Neural crest cell (in vitro differentiated cells): ENCODE measurements around the gene RDH13. TPM values are rescaled to one million over a fixed set of nuclear protein-coding genes. Genes with fewer than 3 reads are reported as not detected.
A peak's percentile ranks its signal among the peaks of the same experiment; 100 is the strongest.
"Not testable (repeated sequence)": the region's sequence is repeated elsewhere in the genome, so short reads cannot be mapped to it uniquely, and the experiment has no call there.

ENCODE experiments used
- DNase-seq: peaks from one replicate; pipeline ENCODE4 v3.0.0; 2021; ENCODE audit warnings: low read depth, mixed read lengths, low spot score
- H3K27ac Mint-ChIP-seq: one replicate; pipeline ENCODE4 v1.8.0; 2021; ENCODE audit warnings: mild to moderate bottlenecking, mixed read lengths; ENCODE audit not compliant: unreplicated experiment
- H3K27me3 Mint-ChIP-seq: 2 replicates; pipeline ENCODE4 v1.8.0; 2021; ENCODE audit warnings: low read depth, mild to moderate bottlenecking, mixed read lengths
- H3K36me3 Mint-ChIP-seq: 2 replicates; pipeline ENCODE4 v1.8.0; 2021; ENCODE audit warnings: low read depth, mild to moderate bottlenecking, mixed read lengths
- H3K4me1 Mint-ChIP-seq: 2 replicates; pipeline ENCODE4 v1.8.0; 2021; ENCODE audit warnings: mixed read lengths
- H3K4me3 Mint-ChIP-seq: one replicate; pipeline ENCODE4 v1.8.0; 2021; ENCODE audit warnings: mild to moderate bottlenecking, mixed read lengths
- H3K9me3 Mint-ChIP-seq: 2 replicates; pipeline ENCODE4 v1.8.0; 2021; ENCODE audit warnings: mixed read lengths
- long read RNA-seq: library from polyadenylated mRNA; unstranded; transcript quantifications from one replicate; pipeline ENCODE4 v2.0.0, GENCODE V29; 2020
- total RNA-seq: library from RNA; stranded (reverse); gene quantifications from 2 replicates; pipeline ENCODE4 v1.2.1, GENCODE V29; 2021
- TF ChIP-seq, protein P1 (sequence below): fragments of 200-600 bp; sonication (generic); conservative IDR thresholded peaks from 2 replicates; pipeline ENCODE4 v1.5.0; 2021; ENCODE audit warnings: antibody characterized with exemption, mild to moderate bottlenecking

The RDH13 gene, protein sequence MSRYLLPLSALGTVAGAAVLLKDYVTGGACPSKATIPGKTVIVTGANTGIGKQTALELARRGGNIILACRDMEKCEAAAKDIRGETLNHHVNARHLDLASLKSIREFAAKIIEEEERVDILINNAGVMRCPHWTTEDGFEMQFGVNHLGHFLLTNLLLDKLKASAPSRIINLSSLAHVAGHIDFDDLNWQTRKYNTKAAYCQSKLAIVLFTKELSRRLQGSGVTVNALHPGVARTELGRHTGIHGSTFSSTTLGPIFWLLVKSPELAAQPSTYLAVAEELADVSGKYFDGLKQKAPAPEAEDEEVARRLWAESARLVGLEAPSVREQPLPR
- 19.9 and 20.4 TPM in 2 replicates for total RNA-seq
- long read RNA-seq, transcript RDH13-223 (7 exons, 1,931 nt): major isoform, 7 of 9 reads
- long read RNA-seq, partial matches to known transcripts: 0 of 9 reads
- long read RNA-seq, other reads (novel, unspliced or antisense): 2 of 9 reads

DNA sequence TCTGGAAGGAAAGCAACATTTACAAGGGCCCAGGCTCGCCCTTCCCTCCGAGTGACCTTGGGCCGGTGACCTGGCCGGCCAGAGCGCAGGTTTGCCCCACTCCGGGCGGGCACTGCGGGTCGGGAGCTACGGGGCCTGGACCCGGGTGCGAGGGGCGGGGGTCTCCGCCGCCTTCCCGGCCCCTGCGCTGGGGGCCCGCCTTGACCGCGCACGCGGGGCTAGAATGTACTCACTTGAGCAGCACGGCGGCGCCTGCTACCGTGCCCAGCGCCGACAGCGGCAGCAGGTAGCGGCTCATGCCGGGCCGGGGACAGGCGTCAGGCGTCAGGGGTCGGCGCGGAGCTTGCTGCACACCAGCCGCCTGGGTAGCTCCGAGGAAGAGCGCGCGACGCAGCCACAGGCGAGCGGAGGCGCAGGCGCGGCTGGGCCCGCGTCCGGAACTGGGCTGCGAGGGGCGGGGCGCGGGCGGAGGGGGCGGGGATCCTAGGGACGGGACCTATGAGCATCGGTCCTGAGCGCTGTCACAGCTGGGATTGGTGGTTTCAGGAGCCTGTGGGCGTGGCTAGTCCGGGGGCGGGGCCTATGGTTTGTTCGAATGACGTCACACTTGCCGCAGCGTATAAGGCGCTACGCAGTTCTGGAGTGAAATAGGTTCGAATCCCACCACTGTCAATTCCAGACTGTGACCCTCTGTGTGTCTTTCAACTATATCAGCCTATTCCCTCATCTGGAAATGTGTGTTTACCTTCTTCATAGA is at the start of gene RDH13:
Gene RDH13 (minus strand): TSS at position 414 of the 757 bp plus-strand sequence. CDS start 116 bp downstream, at position 298.
- Mint-ChIP-seq H3K27me3 (peaks cover 47% of the 10 kb centered on the region), H3K27ac (no peak within 1 kb of the TSS), H3K9me3 (peaks cover 3% of the 10 kb centered on the region), H3K4me1 (peaks cover 9% of the 10 kb centered on the region), H3K36me3 (peaks cover 10% of the 10 kb centered on the region), H3K4me3 (peak within 1 kb of the TSS; percentile 86)
- DNase-seq: peak; percentile 99
- TF ChIP-seq, protein P1, sequence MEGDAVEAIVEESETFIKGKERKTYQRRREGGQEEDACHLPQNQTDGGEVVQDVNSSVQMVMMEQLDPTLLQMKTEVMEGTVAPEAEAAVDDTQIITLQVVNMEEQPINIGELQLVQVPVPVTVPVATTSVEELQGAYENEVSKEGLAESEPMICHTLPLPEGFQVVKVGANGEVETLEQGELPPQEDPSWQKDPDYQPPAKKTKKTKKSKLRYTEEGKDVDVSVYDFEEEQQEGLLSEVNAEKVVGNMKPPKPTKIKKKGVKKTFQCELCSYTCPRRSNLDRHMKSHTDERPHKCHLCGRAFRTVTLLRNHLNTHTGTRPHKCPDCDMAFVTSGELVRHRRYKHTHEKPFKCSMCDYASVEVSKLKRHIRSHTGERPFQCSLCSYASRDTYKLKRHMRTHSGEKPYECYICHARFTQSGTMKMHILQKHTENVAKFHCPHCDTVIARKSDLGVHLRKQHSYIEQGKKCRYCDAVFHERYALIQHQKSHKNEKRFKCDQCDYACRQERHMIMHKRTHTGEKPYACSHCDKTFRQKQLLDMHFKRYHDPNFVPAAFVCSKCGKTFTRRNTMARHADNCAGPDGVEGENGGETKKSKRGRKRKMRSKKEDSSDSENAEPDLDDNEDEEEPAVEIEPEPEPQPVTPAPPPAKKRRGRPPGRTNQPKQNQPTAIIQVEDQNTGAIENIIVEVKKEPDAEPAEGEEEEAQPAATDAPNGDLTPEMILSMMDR: no peak

DNA sequence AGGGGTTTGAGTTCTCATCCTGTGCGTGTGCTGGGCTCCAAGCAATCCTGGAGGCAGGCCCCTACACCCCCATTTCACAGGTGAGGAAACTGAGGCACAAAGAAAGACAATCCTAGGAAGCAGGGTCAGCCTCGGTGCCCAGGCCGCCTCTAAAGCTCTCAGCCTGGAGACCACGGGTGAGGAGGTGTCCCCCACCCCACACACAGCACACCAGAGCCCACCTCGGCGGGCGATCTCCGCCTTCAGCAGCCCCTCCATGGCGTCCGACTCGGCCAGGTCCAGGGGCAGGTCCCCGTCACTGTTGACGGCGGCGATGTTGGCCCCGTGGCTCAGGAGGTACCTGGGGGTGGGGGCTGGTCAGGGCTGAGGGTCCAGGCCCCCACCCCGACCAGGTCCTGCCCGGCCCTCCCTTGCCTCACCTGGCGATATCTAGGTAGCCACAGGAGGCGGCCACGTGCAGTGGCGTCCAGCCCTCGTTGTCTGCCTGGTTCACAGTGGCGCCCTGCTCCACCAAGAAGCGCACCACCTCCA is 49.4 kb upstream of the RDH13 start:
- Mint-ChIP-seq H3K9me3 (no peaks in the 10 kb centered on the region), H3K4me3 (no peak overlapping the region), H3K27me3 (no peaks in the 10 kb centered on the region), H3K27ac (no peak overlapping the region), H3K4me1 (peaks cover 31% of the 10 kb centered on the region), H3K36me3 (peaks cover 4% of the 10 kb centered on the region)
- TF ChIP-seq, protein P1: no peak
- no peak for DNase-seq

DNA sequence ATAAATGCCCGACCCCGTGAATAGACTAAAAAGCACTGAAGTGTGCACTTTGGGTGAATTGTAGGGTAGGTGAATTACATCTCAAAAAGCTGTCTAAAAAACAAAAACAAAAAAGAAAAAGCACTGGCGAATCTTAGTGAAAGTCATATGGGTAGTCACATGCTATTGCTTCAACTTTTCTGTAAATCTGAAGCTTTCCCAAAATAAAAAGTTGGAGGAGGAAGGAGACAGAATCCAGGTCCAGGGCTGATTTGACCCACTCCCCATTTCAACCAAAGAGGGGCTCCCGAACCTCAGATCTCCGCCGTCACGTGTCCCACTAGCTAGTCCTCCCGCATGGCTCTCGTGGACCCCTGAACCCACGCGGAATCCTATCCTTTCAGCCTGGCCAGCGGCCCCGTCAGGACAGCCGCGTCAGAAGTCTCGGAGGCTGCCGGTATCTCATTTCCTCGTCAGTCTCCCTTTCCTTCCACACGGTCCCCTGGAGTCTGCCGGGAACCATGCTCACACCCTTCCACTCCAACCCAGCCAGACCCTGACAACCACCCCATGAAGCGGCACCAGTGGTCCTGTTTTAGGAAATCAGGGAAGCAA is 48.4 kb upstream of the RDH13 start:
- no peak for DNase-seq
- Mint-ChIP-seq H3K27me3 (no peaks in the 10 kb centered on the region), H3K27ac (no peak overlapping the region), H3K4me3 (no peak overlapping the region), H3K9me3 (no peaks in the 10 kb centered on the region), H3K36me3 (peaks cover 4% of the 10 kb centered on the region), H3K4me1 (peaks cover 25% of the 10 kb centered on the region)
- TF ChIP-seq, protein P1: no peak

DNA sequence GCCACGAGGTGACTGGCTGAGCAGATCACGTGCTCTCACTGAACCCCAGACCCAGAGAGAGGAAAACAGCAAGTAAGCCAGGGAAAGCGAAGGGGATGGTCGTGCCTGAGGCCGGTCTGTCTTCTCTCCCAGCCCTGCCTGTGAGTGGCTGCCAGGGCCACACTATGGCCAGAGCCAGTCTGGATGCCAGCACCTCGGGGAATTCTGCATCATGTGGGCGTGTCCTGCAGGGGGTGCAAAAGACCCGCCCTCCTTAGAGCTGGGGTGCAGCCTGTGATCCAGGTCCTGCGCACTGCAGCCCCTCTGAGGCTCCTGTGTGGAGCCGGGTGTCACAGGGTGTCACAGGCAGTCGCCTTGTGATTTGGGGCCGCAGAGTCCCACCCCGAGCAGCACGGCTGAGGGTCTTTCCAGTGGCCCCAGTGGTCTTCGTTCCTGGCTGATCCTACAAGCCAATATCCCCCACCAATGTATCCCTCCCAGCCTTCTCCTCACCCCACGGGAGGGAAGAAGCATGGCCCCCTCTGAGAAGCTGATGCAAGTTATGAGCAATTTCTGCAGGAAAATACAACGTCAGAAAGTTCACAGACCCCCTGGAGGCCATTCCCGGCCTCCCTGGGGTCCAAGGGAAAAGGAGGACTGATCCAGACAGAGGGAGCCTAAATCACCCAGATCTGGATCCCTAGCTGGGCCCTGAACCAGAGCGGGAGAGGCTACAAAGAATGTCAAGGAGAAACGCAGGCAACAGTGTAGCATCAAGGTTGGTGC is 46.8 kb upstream of the RDH13 start:
- no peaks in the 10 kb centered on the region for H3K9me3 Mint-ChIP-seq
- no peak for DNase-seq
- TF ChIP-seq, protein P1: no peak
- H3K4me3 Mint-ChIP-seq: peak overlapping the region; percentile 31
- H3K27me3 Mint-ChIP-seq: no peaks in the 10 kb centered on the region
- peak overlapping the region; percentile 93 for H3K27ac Mint-ChIP-seq
- H3K4me1 Mint-ChIP-seq: peaks cover 10% of the 10 kb centered on the region
- H3K36me3 Mint-ChIP-seq: peaks cover 8% of the 10 kb centered on the region

DNA sequence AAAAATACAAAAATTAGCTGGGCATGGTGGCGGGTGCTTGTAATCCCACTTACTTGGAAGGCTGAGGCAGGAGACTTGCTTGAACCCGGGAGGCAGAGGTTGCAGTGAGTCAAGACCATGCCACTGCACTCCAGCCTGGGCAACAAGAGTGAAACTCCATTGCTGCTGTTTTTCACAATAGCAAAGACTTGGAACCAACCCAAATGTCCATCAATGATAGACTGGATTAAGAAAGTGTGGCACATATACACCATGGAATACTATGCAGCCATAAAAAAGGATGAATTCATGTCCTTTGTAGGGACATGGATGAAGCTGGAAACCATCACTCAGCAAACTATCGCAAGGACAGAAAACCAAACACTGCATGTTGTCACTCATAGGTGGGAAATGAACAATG is 44.3 kb upstream of the RDH13 start:
- not testable (repeated sequence) for H3K9me3 Mint-ChIP-seq, H3K4me3 Mint-ChIP-seq, H3K27ac Mint-ChIP-seq, H3K27me3 Mint-ChIP-seq, H3K4me1 Mint-ChIP-seq, DNase-seq
- peaks cover 16% of the 10 kb centered on the region for H3K36me3 Mint-ChIP-seq
